GM18951 (cell line): ENCODE results near the gene PPP4C.

Source experiments
- POLR2A ChIP-seq: IDR thresholded peaks from 4 replicates; pipeline ENCODE4 v1.6.1; 2011; ENCODE audit warnings: mild to moderate bottlenecking; ENCODE audit not compliant: insufficient read length, insufficient read depth; ENCODE audit errors: extremely low read depth
- in situ Hi-C: fragments of 300-500 bp; cut with MboI; formaldehyde crosslinking; loops from one replicate; pipeline ENCODE4 v1.12.0; 2022; ENCODE audit warnings: low sequenced_read_pairs, mixed read lengths, inconsistent platforms; ENCODE audit not compliant: unreplicated experiment

Gene PPP4C

GRCh38 chr16:30108059-30108850 is 32.5 kb downstream of the PPP4C start:
- TF ChIP-seq POLR2A: no peak
- in situ Hi-C loops: loop anchor here (25.0 kb wide), 1 partner anchor 646 kb away; the partner anchor contains the start of genes BOLA2, SLX1B and SULT1A4

GRCh38 chr16:30110661-30111060 is 34.9 kb downstream of the PPP4C start:
- in situ Hi-C loops: loop anchor here (25.0 kb wide), 1 partner anchor 648 kb away; the partner anchor contains the start of genes BOLA2, SLX1B and SULT1A4
- TF ChIP-seq POLR2A: no peak

- no peak for TF ChIP-seq POLR2A
- in situ Hi-C loops: loop anchor here (25.0 kb wide), 1 partner anchor 650 kb away; the partner anchor contains the start of genes BOLA2, SLX1B and SULT1A4
Observed at GRCh38 chr16:30112197-30113030, 36.6 kb downstream of the PPP4C start.

GRCh38 chr16:30113031-30113710 is 37.4 kb downstream of the PPP4C start, which contains the start of gene GDPD3:
Gene GDPD3 (minus strand): TSS chr16:30113537. CDS start chr16:30113478, 59 bp downstream.
- in situ Hi-C loops: loop anchor here (25.0 kb wide), 1 partner anchor 651 kb away; the partner anchor contains the start of genes BOLA2, SLX1B and SULT1A4

GRCh38 chr16:30113711-30114333 is 38.0 kb downstream of the PPP4C start:
- in situ Hi-C loops: loop anchor here (25.0 kb wide), 1 partner anchor 652 kb away; the partner anchor contains the start of genes BOLA2, SLX1B and SULT1A4
- no peak for TF ChIP-seq POLR2A

More at GRCh38 chr16:30113031-30113710, 37.4 kb downstream of the PPP4C start, which contains the start of gene GDPD3:
- TF ChIP-seq POLR2A: no peak

- in situ Hi-C loops: loop anchor here (25.0 kb wide), 1 partner anchor 652 kb away; the partner anchor contains the start of genes BOLA2, SLX1B and SULT1A4
- TF ChIP-seq POLR2A: no peak
Observed at GRCh38 chr16:30114411-30114810, 38.6 kb downstream of the PPP4C start.

- in situ Hi-C loops: loop anchor here (25.0 kb wide), 1 partner anchor 653 kb away; the partner anchor contains the start of genes BOLA2, SLX1B and SULT1A4
Observed at GRCh38 chr16:30114833-30115232, 39.0 kb downstream of the PPP4C start.

GRCh38 chr16:30115238-30115637 is 39.4 kb downstream of the PPP4C start:
- TF ChIP-seq POLR2A: no peak
- in situ Hi-C loops: loop anchor here (25.0 kb wide), 1 partner anchor 653 kb away; the partner anchor contains the start of genes BOLA2, SLX1B and SULT1A4

- in situ Hi-C loops: loop anchor here (25.0 kb wide), 1 partner anchor 654 kb away; the partner anchor contains the start of genes BOLA2, SLX1B and SULT1A4
- TF ChIP-seq POLR2A: no peak
Observed at GRCh38 chr16:30116291-30117207, 40.8 kb downstream of the PPP4C start.

GRCh38 chr16:30117768-30118167 is 42.0 kb downstream of the PPP4C start:
- no peak for TF ChIP-seq POLR2A
- in situ Hi-C loops: loop anchor here (25.0 kb wide), 1 partner anchor 655 kb away; the partner anchor contains the start of genes BOLA2, SLX1B and SULT1A4

- TF ChIP-seq POLR2A: no peak
- in situ Hi-C loops: loop anchor here (25.0 kb wide), 1 partner anchor 657 kb away; the partner anchor contains the start of genes BOLA2, SLX1B and SULT1A4
Observed at GRCh38 chr16:30119428-30119827, 43.6 kb downstream of the PPP4C start.
